KMS-11 (cell line): ENCODE results near the gene GRID1.

ENCODE experiments used
- H2AFZ ChIP-seq: fragments of 200-600 bp; sonication (generic); 2 replicates; pipeline ENCODE4 v1.6.1; 2016; ENCODE audit warnings: antibody characterized with exemption, mixed run types, low read depth
- H3K27ac ChIP-seq: fragments of 200-600 bp; sonication (generic); 2 replicates; pipeline ENCODE4 v1.6.1; 2016; ENCODE audit warnings: mild to moderate bottlenecking, mixed run types
- H3K27me3 ChIP-seq: fragments of 200-600 bp; sonication (generic); 2 replicates; pipeline ENCODE4 v1.6.1; 2017; ENCODE audit warnings: mild to moderate bottlenecking, low read depth, mixed run types, moderate library complexity; ENCODE audit not compliant: insufficient read depth
- H3K36me3 ChIP-seq: fragments of 200-600 bp; sonication (generic); 2 replicates; pipeline ENCODE4 v1.6.1; 2017; ENCODE audit warnings: mild to moderate bottlenecking, mixed run types; ENCODE audit not compliant: insufficient read depth
- H3K4me1 ChIP-seq: fragments of 200-600 bp; sonication (generic); 2 replicates; pipeline ENCODE4 v1.6.1; 2016; ENCODE audit warnings: mild to moderate bottlenecking, low read depth, mixed run types; ENCODE audit not compliant: poor library complexity, severe bottlenecking
- H3K4me2 ChIP-seq: fragments of 200-600 bp; sonication (generic); 2 replicates; pipeline ENCODE4 v1.7.0; 2016; ENCODE audit warnings: mild to moderate bottlenecking, mixed run types
- H3K4me3 ChIP-seq: fragments of 200-600 bp; sonication (generic); IDR thresholded peaks from 2 replicates; pipeline ENCODE4 v1.6.1; 2017; ENCODE audit warnings: low read depth, low read length, mixed read lengths; ENCODE audit not compliant: insufficient read depth
- H3K79me2 ChIP-seq: fragments of 200-600 bp; sonication (generic); 2 replicates; pipeline ENCODE4 v1.6.1; 2016; ENCODE audit warnings: low read depth, mixed run types; ENCODE audit not compliant: insufficient read depth
- H3K9ac ChIP-seq: fragments of 200-600 bp; sonication (generic); 2 replicates; pipeline ENCODE4 v1.6.1; 2016; ENCODE audit warnings: mild to moderate bottlenecking, mixed run types
- H4K20me1 ChIP-seq: fragments of 200-600 bp; sonication (generic); 2 replicates; pipeline ENCODE4 v1.6.1; 2016; ENCODE audit warnings: mild to moderate bottlenecking, mixed run types; ENCODE audit not compliant: insufficient read depth
- CTCF ChIP-seq: fragments of 200-600 bp; sonication (generic); conservative IDR thresholded peaks from 2 replicates; pipeline ENCODE4 v1.6.1; 2017; ENCODE audit warnings: low read depth, mild to moderate bottlenecking, antibody characterized with exemption, low read length, moderate library complexity, mixed read lengths

The GRID1 gene

GRCh38 chr10:86393362-86393761 is 26.8 kb upstream of the GRID1 start:
- H3K36me3 ChIP-seq: no peaks in the 10 kb centered on the region
- no peaks in the 10 kb centered on the region for H3K27me3 ChIP-seq
- no peaks in the 10 kb centered on the region for H3K4me1 ChIP-seq
- no peak overlapping the region for H3K27ac ChIP-seq
- H3K79me2 ChIP-seq: no peaks in the 10 kb centered on the region
- no peak overlapping the region for H3K4me2 ChIP-seq
- H2AFZ ChIP-seq: no peak overlapping the region
- TF ChIP-seq CTCF: no peak
- no peaks in the 10 kb centered on the region for H4K20me1 ChIP-seq
- no peak overlapping the region for H3K4me3 ChIP-seq
- H3K9ac ChIP-seq: no peak overlapping the region

GRCh38 chr10:86392723-86393094 is 26.1 kb upstream of the GRID1 start:
- Histone ChIP-seq H3K27me3 (no peaks in the 10 kb centered on the region), H3K36me3 (no peaks in the 10 kb centered on the region), H3K79me2 (no peaks in the 10 kb centered on the region), H3K4me2 (no peak overlapping the region), H3K4me3 (no peak overlapping the region), H4K20me1 (no peaks in the 10 kb centered on the region), H2AFZ (no peak overlapping the region), H3K9ac (no peak overlapping the region), H3K4me1 (no peaks in the 10 kb centered on the region), H3K27ac (no peak overlapping the region)
- TF ChIP-seq CTCF: no peak

GRCh38 chr10:86391986-86392722 is 25.6 kb upstream of the GRID1 start:
- H3K36me3 ChIP-seq: no peaks in the 10 kb centered on the region
- H2AFZ ChIP-seq: no peak overlapping the region
- H3K9ac ChIP-seq: no peak overlapping the region
- H3K4me3 ChIP-seq: no peak overlapping the region
- H3K27ac ChIP-seq: no peak overlapping the region
- H3K27me3 ChIP-seq: no peaks in the 10 kb centered on the region
- no peaks in the 10 kb centered on the region for H3K4me1 ChIP-seq
- no peak overlapping the region for H3K4me2 ChIP-seq
- no peak for TF ChIP-seq CTCF
- no peaks in the 10 kb centered on the region for H3K79me2 ChIP-seq
- H4K20me1 ChIP-seq: no peaks in the 10 kb centered on the region

GRCh38 chr10:86391236-86391840 is 24.7 kb upstream of the GRID1 start:
- no peak overlapping the region for H3K9ac ChIP-seq
- H3K4me3 ChIP-seq: no peak overlapping the region
- H3K4me2 ChIP-seq: no peak overlapping the region
- H3K27ac ChIP-seq: no peak overlapping the region
- H2AFZ ChIP-seq: no peak overlapping the region
- no peaks in the 10 kb centered on the region for H3K27me3 ChIP-seq
- H3K79me2 ChIP-seq: no peaks in the 10 kb centered on the region
- H4K20me1 ChIP-seq: no peaks in the 10 kb centered on the region
- H3K4me1 ChIP-seq: no peaks in the 10 kb centered on the region
- no peaks in the 10 kb centered on the region for H3K36me3 ChIP-seq
- TF ChIP-seq CTCF: no peak
